Stomach (tissue), 9 donors: Measurements from ENCODE around the gene OR4E1. TPM values are rescaled to one million over a fixed set of nuclear protein-coding genes. Genes with fewer than 3 reads are reported as not detected.
"Not testable (repeated sequence)": the region's sequence is repeated elsewhere in the genome, so short reads cannot be mapped to it uniquely, and the experiment has no call there.

Source experiments
- DNase-seq, 2 donors: peaks; one replicate each; pipeline versions ENCODE4 v3.0.0 to v3.0.0-alpha.2; 2013 to 2019
- H3K27ac ChIP-seq, 5 donors: fragments of 200-600 bp in 4 of 5; sonication (generic) in 4 of 5; one replicate each; pipeline ENCODE4 v1.5.1; 2013 to 2019; ENCODE audit warnings: mild to moderate bottlenecking in 1 of 5, moderate library complexity in 1 of 5
- H3K27me3 ChIP-seq, 3 donors: fragments of 200-600 bp; sonication (generic); one replicate each; pipeline ENCODE4 v1.5.1; 2017 to 2019; ENCODE audit warnings: mixed run types in 1 of 3
- H3K36me3 ChIP-seq, 4 donors: fragments of 200-600 bp; sonication (generic); 1 replicate in 3 of 4; 2 replicates in 1 of 4; pipeline ENCODE4 v1.5.1; 2016 to 2019
- H3K4me1 ChIP-seq, 4 donors: fragments of 200-600 bp; sonication (generic); one replicate each; pipeline ENCODE4 v1.5.1; 2016 to 2019
- H3K4me3 ChIP-seq, 4 donors: fragments of 200-600 bp; sonication (generic) in 3 of 4; one replicate each; pipeline ENCODE4 v1.5.1; 2016 to 2019; ENCODE audit warnings: mild to moderate bottlenecking in 1 of 4
- H3K9me3 ChIP-seq, 4 donors: fragments of 200-600 bp; sonication (generic); one replicate each; pipeline ENCODE4 v1.5.1; 2016 to 2019
- CTCF ChIP-seq, 7 experiments: fragments of 450-650 bp in 4 of 7; fragments of 200-600 bp in 3 of 7; sonication (generic) in 3 of 7; IDR thresholded peaks; one replicate each; pipeline ENCODE4 v1.5.1; 2016 to 2019; ENCODE audit warnings: antibody characterized with exemption in 7 of 7, control low read depth in 2 of 7, mild to moderate bottlenecking in 1 of 7
- EP300 ChIP-seq: sonication (generic); formaldehyde crosslinking; IDR thresholded peaks from one replicate; pipeline ENCODE4 v1.6.1; 2017; ENCODE audit warnings: antibody characterized with exemption
- POLR2A ChIP-seq, 4 donors: fragments of 450-650 bp; IDR thresholded peaks; one replicate each; pipeline ENCODE4 v1.6.1; 2016; ENCODE audit warnings: antibody characterized with exemption in 4 of 4, control low read depth in 2 of 4, mild to moderate bottlenecking in 1 of 4, moderate library complexity in 1 of 4
- POLR2AphosphoS5 ChIP-seq, 3 donors: sonication (generic); formaldehyde crosslinking; IDR thresholded peaks; one replicate each; pipeline ENCODE4 v1.6.1; 2016; ENCODE audit warnings: antibody characterized with exemption in 3 of 3
- WGBS, 5 donors: extraction: QIAGEN DNeasy Blood & Tissue Kit in 3 of 5; methylation state at CpG; one replicate each; pipeline versions ENCODE4 v1.1.5 to v1.1.7; 2013 to 2018; 5-methylcytosine and 5-hydroxymethylcytosine counted together
- intact Hi-C: fragments of 100-400 bp; cut with DNase I; formaldehyde crosslinking; loops from one replicate; pipeline ENCODE4 v1.15.1; 2023; ENCODE audit warnings: low total_unique reads
- polyA plus RNA-seq, 3 donors: library from polyadenylated mRNA; stranded (reverse); fragments of 200-250 nt; gene quantifications; one replicate each; pipeline ENCODE4 v1.2.3, GENCODE V29; 2013
- total RNA-seq, 5 donors: library from RNA; depleted of rRNA; stranded (reverse); fragments of >200 nt; gene quantifications; one replicate each; pipeline versions ENCODE4 v1.1.0 to v1.2.3, GENCODE V29; 2014 to 2016
- donor health status: healthy with polysubstance abuse.
- donor health status: Bipolar disorder and iron deficiency.
- donor health status: healthy.

OR4E1 gene
- total and polyA plus RNA-seq, 8 donors = not detected

GRCh38 chr14:21642683-21643082 is 30.9 kb downstream of the OR4E1 start:
- Histone ChIP-seq H3K27ac (no peak overlapping the region), H3K27me3 (peaks cover 0 to 4% (median 0%) of the 10 kb centered on the region in 3 donors), H3K36me3 (no peaks in the 10 kb centered on the region), H3K4me3 (no peak overlapping the region), H3K4me1 (no peaks in the 10 kb centered on the region), H3K9me3 (peaks cover 0 to 6% (median 0%) of the 10 kb centered on the region in 4 donors)
- DNase-seq = no peak
- WGBS, 5 donors = 52 to 66% (median 56%) methylated on average over 3 of the region's 3 CpGs
- no peak for TF ChIP-seq POLR2A (IDR thresholded peaks at IDR 0.05)
- TF ChIP-seq EP300 = no peak
- no peak for TF ChIP-seq POLR2AphosphoS5 (IDR thresholded peaks at IDR 0.05)
- TF ChIP-seq CTCF (IDR thresholded peaks at IDR 0.05) = no peak
- intact Hi-C loops = no loop called here

GRCh38 chr14:21634840-21635239 is 38.8 kb downstream of the OR4E1 start, which contains the start of gene OR10G2:
OR10G2 (minus strand) TSS chr14:21634940; CDS start chr14:21634842, 98 bp downstream.
- Histone ChIP-seq H3K9me3 (peaks cover 0 to 4% (median 0%) of the 10 kb centered on the region in 4 donors), H3K27ac (no peak within 1 kb of the TSS)
- 65 to 78% (median 76%) methylated on average over 4 of the region's 4 CpGs for WGBS, 5 donors

GRCh38 chr14:21631084-21631483 is 42.5 kb downstream of the OR4E1 start:
- no peaks in the 10 kb centered on the region for H3K36me3 ChIP-seq
- peak in 1 of 2 donors; percentile 2 for DNase-seq
- H3K4me3 ChIP-seq = no peak overlapping the region
- TF ChIP-seq CTCF (IDR thresholded peaks at IDR 0.05) = no peak
- no peak for TF ChIP-seq EP300
- TF ChIP-seq POLR2A (IDR thresholded peaks at IDR 0.05) = no peak
- TF ChIP-seq POLR2AphosphoS5 (IDR thresholded peaks at IDR 0.05) = no peak
- intact Hi-C loops = no loop called here
- peaks cover 0 to 4% (median 0%) of the 10 kb centered on the region in 4 donors for H3K9me3 ChIP-seq
- H3K27me3 ChIP-seq = peaks cover 0 to 4% (median 0%) of the 10 kb centered on the region in 3 donors
- no peak overlapping the region for H3K27ac ChIP-seq
- no peaks in the 10 kb centered on the region for H3K4me1 ChIP-seq
- 20 to 35% (median 23%) methylated on average over 3 of the region's 3 CpGs for WGBS, 5 donors

More at GRCh38 chr14:21634840-21635239, 38.8 kb downstream of the OR4E1 start, which contains the start of gene OR10G2:
- H3K27me3 ChIP-seq = no peaks in the 10 kb centered on the region
- H3K36me3 ChIP-seq = no peaks in the 10 kb centered on the region
- no peak within 1 kb of the TSS for H3K4me3 ChIP-seq
- TF ChIP-seq POLR2A (IDR thresholded peaks at IDR 0.05) (no peak), EP300 (no peak), POLR2AphosphoS5 (IDR thresholded peaks at IDR 0.05) (no peak), CTCF (IDR thresholded peaks at IDR 0.05) (no peak)
- H3K4me1 ChIP-seq = no peaks in the 10 kb centered on the region
- intact Hi-C loops = no loop called here
- no peak for DNase-seq

DNA sequence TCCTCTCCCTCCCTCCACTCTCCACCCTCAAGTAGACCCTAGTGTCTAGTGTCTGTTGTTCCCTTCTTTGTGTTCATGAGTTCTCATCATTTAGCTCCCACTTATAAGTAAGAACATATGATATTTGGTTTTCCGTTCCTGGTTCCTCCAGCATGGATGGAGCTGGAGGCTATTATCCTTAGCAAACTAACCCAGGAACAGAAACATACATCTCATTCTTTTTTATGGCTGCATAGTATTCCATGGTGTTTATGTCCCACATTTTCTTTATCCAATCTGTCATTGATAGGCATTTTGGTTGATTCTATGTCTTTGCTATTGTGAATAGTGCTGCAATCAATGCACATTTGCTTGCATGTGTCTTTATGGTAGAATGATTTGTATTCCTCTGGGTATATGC is 43.1 kb downstream of the OR4E1 start:
- 85 to 100% (median 95%) methylated on average over 1 of the region's 1 CpG for WGBS, 5 donors
- H3K27ac ChIP-seq, H3K9me3 ChIP-seq, H3K36me3 ChIP-seq, DNase-seq, intact Hi-C loops, H3K4me3 ChIP-seq, H3K27me3 ChIP-seq, H3K4me1 ChIP-seq: not testable (repeated sequence)

- TF ChIP-seq EP300 (no peak), POLR2AphosphoS5 (IDR thresholded peaks at IDR 0.05) (no peak), CTCF (IDR thresholded peaks at IDR 0.05) (no peak)
- peaks cover 0 to 4% (median 0%) of the 10 kb centered on the region in 4 donors for H3K9me3 ChIP-seq
- H3K4me1 ChIP-seq = no peaks in the 10 kb centered on the region
- no peak for DNase-seq
- no peaks in the 10 kb centered on the region for H3K36me3 ChIP-seq
- peaks cover 0 to 6% (median 0%) of the 10 kb centered on the region in 3 donors for H3K27me3 ChIP-seq
- no peak overlapping the region for H3K27ac ChIP-seq
- no peak overlapping the region for H3K4me3 ChIP-seq
- intact Hi-C loops = no loop called here
- 67 to 84% (median 75%) methylated on average over 3 of the region's 3 CpGs for WGBS, 5 donors
Observed at GRCh38 chr14:21626491-21627230, 47.0 kb downstream of the OR4E1 start.
